Measurements from ENCODE around the gene BACH2.

The BACH2 gene

GRCh38 chr6:90241229-90241880, 55.3 kb downstream of the BACH2 start:
- H3K4me1 ChIP-seq (ENCODE audit: insufficient read depth, poor library complexity, severe bottlenecking) = no peaks in the 10 kb centered on the region
- no peaks in the 10 kb centered on the region for H3K36me3 ChIP-seq (ENCODE audit: low read depth)
- no peaks in the 10 kb centered on the region for H3K9me3 ChIP-seq (ENCODE audit: severe bottlenecking)
- ATAC-seq (ENCODE audit: low read depth) = no peak
- H3K4me3 ChIP-seq (ENCODE audit: severe bottlenecking) = no peak overlapping the region
- no peak overlapping the region for H3K27ac ChIP-seq (ENCODE audit: poor library complexity, severe bottlenecking)
- no peaks in the 10 kb centered on the region for H3K27me3 ChIP-seq (ENCODE audit: insufficient read depth, poor library complexity, severe bottlenecking)
- TF ChIP-seq CTCF (IDR thresholded peaks at IDR 0.05; ENCODE audit: poor library complexity, severe bottlenecking) = no peak
- no peak for DNase-seq (ENCODE audit: low spot score)

DNA sequence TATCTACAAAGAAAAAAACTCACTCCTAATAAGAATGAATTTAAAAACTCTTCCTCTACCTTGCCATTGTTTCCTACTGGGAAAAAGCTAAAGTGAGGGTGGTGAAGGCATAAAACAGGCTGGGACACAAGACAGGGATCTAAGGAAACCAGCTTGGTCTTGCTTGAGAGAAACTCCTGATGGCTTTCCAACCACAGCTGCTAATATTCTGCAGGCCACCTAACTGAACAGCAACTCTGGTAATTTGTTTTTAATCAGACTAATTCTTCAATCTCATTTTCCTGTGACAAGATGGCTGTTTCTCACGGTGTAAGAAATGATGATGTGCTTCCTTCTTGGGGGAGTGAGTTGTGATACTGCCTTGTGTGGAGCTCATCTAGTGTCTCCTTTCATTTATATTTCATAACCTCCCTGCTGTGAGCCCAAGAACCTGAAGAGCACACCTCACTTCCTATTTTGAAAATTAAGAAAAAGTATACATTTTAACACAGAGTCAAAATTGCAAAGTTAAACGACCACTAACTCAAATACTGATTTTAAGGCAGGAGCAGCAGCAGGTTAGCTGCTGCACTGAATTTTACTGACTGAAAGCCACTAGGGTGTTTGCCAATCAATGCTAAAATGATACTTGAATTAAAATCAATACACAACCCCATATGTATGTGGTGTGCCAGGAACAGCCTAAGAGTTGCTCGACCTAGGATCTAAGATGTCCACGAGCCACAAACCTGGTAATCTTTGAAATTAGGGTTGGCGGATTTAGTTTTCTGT, 58.0 kb downstream of the BACH2 start:
- Histone ChIP-seq H3K27ac (ENCODE audit: poor library complexity, severe bottlenecking) (no peak overlapping the region), H3K9me3 (ENCODE audit: severe bottlenecking) (no peaks in the 10 kb centered on the region), H3K4me3 (ENCODE audit: severe bottlenecking) (no peak overlapping the region), H3K4me1 (ENCODE audit: insufficient read depth, poor library complexity, severe bottlenecking) (no peaks in the 10 kb centered on the region), H3K27me3 (ENCODE audit: insufficient read depth, poor library complexity, severe bottlenecking) (no peaks in the 10 kb centered on the region), H3K36me3 (ENCODE audit: low read depth) (no peaks in the 10 kb centered on the region)
- DNase-seq (ENCODE audit: low spot score) (no peak), ATAC-seq (ENCODE audit: low read depth) (no peak)
- TF ChIP-seq CTCF (IDR thresholded peaks at IDR 0.05; ENCODE audit: poor library complexity, severe bottlenecking) = no peak

- no peaks in the 10 kb centered on the region for H3K9me3 ChIP-seq (ENCODE audit: severe bottlenecking)
- H3K4me3 ChIP-seq (ENCODE audit: severe bottlenecking) = no peak overlapping the region
- H3K4me1 ChIP-seq (ENCODE audit: insufficient read depth, poor library complexity, severe bottlenecking) = no peaks in the 10 kb centered on the region
- H3K27me3 ChIP-seq (ENCODE audit: insufficient read depth, poor library complexity, severe bottlenecking) = no peaks in the 10 kb centered on the region
- no peak overlapping the region for H3K27ac ChIP-seq (ENCODE audit: poor library complexity, severe bottlenecking)
- ATAC-seq (ENCODE audit: low read depth) = no peak
- H3K36me3 ChIP-seq (ENCODE audit: low read depth) = no peaks in the 10 kb centered on the region
- no peak for TF ChIP-seq CTCF (IDR thresholded peaks at IDR 0.05; ENCODE audit: poor library complexity, severe bottlenecking)
- DNase-seq (ENCODE audit: low spot score) = no peak
Observed at GRCh38 chr6:90237350-90237990, 59.2 kb downstream of the BACH2 start.

GRCh38 chr6:90233994-90234393, 62.6 kb downstream of the BACH2 start:
- no peak for ATAC-seq (ENCODE audit: low read depth)
- H3K27me3 ChIP-seq (ENCODE audit: insufficient read depth, poor library complexity, severe bottlenecking) = no peaks in the 10 kb centered on the region
- no peak overlapping the region for H3K27ac ChIP-seq (ENCODE audit: poor library complexity, severe bottlenecking)
- H3K9me3 ChIP-seq (ENCODE audit: severe bottlenecking) = no peaks in the 10 kb centered on the region
- H3K4me3 ChIP-seq (ENCODE audit: severe bottlenecking) = no peak overlapping the region
- H3K36me3 ChIP-seq (ENCODE audit: low read depth) = no peaks in the 10 kb centered on the region
- no peak for DNase-seq (ENCODE audit: low spot score)
- H3K4me1 ChIP-seq (ENCODE audit: insufficient read depth, poor library complexity, severe bottlenecking) = no peaks in the 10 kb centered on the region
- TF ChIP-seq CTCF (IDR thresholded peaks at IDR 0.05; ENCODE audit: poor library complexity, severe bottlenecking) = no peak
